IMR-90 (cell line): ENCODE data around the gene ZMIZ1. TPM values are rescaled to one million over a fixed set of nuclear protein-coding genes. Genes with fewer than 3 reads are reported as not detected.
A peak's percentile ranks its signal among the peaks of the same experiment; 100 is the strongest.

Experiments
- ATAC-seq: fragments of 200-7000 bp; cut with Tn5 transposase; 2 replicates; pipeline ENCODE4 v1.9.1; 2020; ENCODE audit warnings: low read depth, mild to moderate bottlenecking, moderate library complexity
- BruUV-seq: library from RNA; stranded (reverse); fragments of 400-500 nt; replicated peaks from 2 replicates; lab custom pipeline; 2021; lab: Mats Ljungman, UMichigan
- CTCF ChIA-PET: fragments of 300-600 bp; formaldehyde crosslinking; extraction: SDS; loops from one replicate; lab custom pipeline; 2021; ENCODE audit warnings: antibody characterized with exemption; lab: Yijun Ruan, JAX
- POLR2A ChIA-PET: fragments of 300-600 bp; sonication (Branson Sonifier 250); formaldehyde crosslinking; loops from one replicate; lab custom pipeline; 2022; ENCODE audit warnings: antibody characterized with exemption; ENCODE audit not compliant: unreplicated experiment; lab: Charles Lee
- DNase-seq: peaks from one replicate; pipeline ENCODE4 v3.0.0; 2013
- H2AFZ ChIP-seq: replicated peaks from 2 replicates; pipeline ENCODE3; 2013; ENCODE audit warnings: low read length, mild to moderate bottlenecking; ENCODE audit not compliant: poor library complexity
- H2AK5ac ChIP-seq: 2 replicates; pipeline ENCODE4 v1.6.1; 2013; ENCODE audit warnings: low read depth, low read length, inconsistent platforms
- H2AK9ac ChIP-seq: replicated peaks from 2 replicates; pipeline ENCODE3; 2013; ENCODE audit warnings: mild to moderate bottlenecking, low read depth, low read length, moderate library complexity; ENCODE audit not compliant: poor library complexity
- H2BK120ac ChIP-seq: 2 replicates; pipeline ENCODE4 v1.6.1; 2013; ENCODE audit warnings: low read depth, low read length, inconsistent platforms
- H2BK15ac ChIP-seq: 3 replicates; pipeline ENCODE4 v1.6.1; 2013; ENCODE audit warnings: low read depth, low read length, inconsistent platforms
- H2BK20ac ChIP-seq: 2 replicates; pipeline ENCODE4 v1.6.1; 2013; ENCODE audit warnings: low read depth, mild to moderate bottlenecking, inconsistent platforms, low read length, moderate library complexity
- H2BK5ac ChIP-seq: 2 replicates; pipeline ENCODE4 v1.6.1; 2013; ENCODE audit warnings: mild to moderate bottlenecking, low read depth, low read length, inconsistent platforms; ENCODE audit not compliant: poor library complexity, severe bottlenecking
- H3K14ac ChIP-seq: replicated peaks from 2 replicates; pipeline ENCODE4 v1.6.1; 2013; ENCODE audit warnings: low read depth, low read length, inconsistent platforms
- H3K18ac ChIP-seq: 2 replicates; pipeline ENCODE4 v1.6.1; 2013; ENCODE audit warnings: low read depth, low read length, control low read depth
- H3K23ac ChIP-seq: 2 replicates; pipeline ENCODE4 v1.6.1; 2013; ENCODE audit warnings: low read depth, low read length, inconsistent platforms
- H3K27ac ChIP-seq: 2 replicates; pipeline ENCODE4 v1.5.1; 2013; ENCODE audit warnings: mild to moderate bottlenecking, control low read depth, low read length; ENCODE audit not compliant: insufficient read depth
- H3K27me3 ChIP-seq: 2 replicates; pipeline ENCODE4 v1.6.1; 2013; ENCODE audit warnings: low read length; ENCODE audit not compliant: control insufficient read depth, insufficient read depth
- H3K36me3 ChIP-seq: 2 replicates; pipeline ENCODE4 v1.6.1; 2013; ENCODE audit warnings: low read length, mixed read lengths; ENCODE audit not compliant: control insufficient read depth, insufficient read depth
- H3K4ac ChIP-seq: 2 replicates; pipeline ENCODE4 v1.6.1; 2013; ENCODE audit warnings: low read depth, low read length, inconsistent platforms
- H3K4me1 ChIP-seq: 2 replicates; pipeline ENCODE4 v1.6.1; 2013; ENCODE audit warnings: low read length, mixed read lengths; ENCODE audit not compliant: control insufficient read depth, insufficient read depth
- H3K4me2 ChIP-seq: 2 replicates; pipeline ENCODE4 v1.6.1; 2013; ENCODE audit warnings: low read depth, mild to moderate bottlenecking, control low read depth, low read length, moderate library complexity
- H3K4me3 ChIP-seq: 2 replicates; pipeline ENCODE4 v1.5.1; 2013; ENCODE audit warnings: low read depth, mild to moderate bottlenecking, control low read depth, low read length, moderate library complexity; ENCODE audit not compliant: insufficient read depth
- H3K56ac ChIP-seq: 2 replicates; pipeline ENCODE4 v1.6.1; 2013; ENCODE audit warnings: low read length, inconsistent platforms; ENCODE audit not compliant: insufficient read depth; ENCODE audit errors: extremely low read depth
- H3K79me1 ChIP-seq, 2 experiments: 2 replicates each; pipeline ENCODE4 v1.6.1; 2013; ENCODE audit warnings: low read length in 2 of 2, inconsistent platforms in 1 of 2, low read depth in 1 of 2
- H3K9ac ChIP-seq: 2 replicates; pipeline ENCODE4 v1.6.1; 2013; ENCODE audit warnings: low read depth, low read length, control low read depth
- H3K9me1 ChIP-seq: 2 replicates; pipeline ENCODE4 v1.6.1; 2013; ENCODE audit warnings: low read length, inconsistent platforms; ENCODE audit not compliant: insufficient read depth
- H3K9me3 ChIP-seq: 2 replicates; pipeline ENCODE4 v1.6.1; 2013; ENCODE audit warnings: low read length; ENCODE audit not compliant: control insufficient read depth, insufficient read depth
- H4K20me1 ChIP-seq: 2 replicates; pipeline ENCODE4 v1.6.1; 2013; ENCODE audit warnings: low read length, inconsistent platforms; ENCODE audit not compliant: insufficient read depth
- H4K5ac ChIP-seq: 2 replicates; pipeline ENCODE4 v1.6.1; 2013; ENCODE audit warnings: mild to moderate bottlenecking, low read depth, low read length, control low read depth
- H4K8ac ChIP-seq, 2 experiments: 2 replicates each; pipeline ENCODE4 v1.6.1; 2013; ENCODE audit warnings: low read depth in 2 of 2, low read length in 2 of 2, control low read depth in 1 of 2, inconsistent platforms in 1 of 2
- H4K91ac ChIP-seq: 2 replicates; pipeline ENCODE4 v1.6.1; 2013; ENCODE audit warnings: low read depth, low read length, inconsistent platforms; ENCODE audit not compliant: insufficient read depth
- CEBPB ChIP-seq: IDR thresholded peaks from 2 replicates; pipeline ENCODE4 v1.6.1; 2012; ENCODE audit warnings: low read depth, low read length, improper control_type of control experiment
- RFX5 ChIP-seq: IDR thresholded peaks from 2 replicates; pipeline ENCODE4 v1.8.0; 2012; ENCODE audit warnings: low read depth, mild to moderate bottlenecking, low read length, moderate library complexity
- WGBS, 2 experiments: methylation state at CpG; one replicate each; pipeline versions ENCODE4 v1.1.5 to v1.1.7; 2013; ENCODE audit warnings: missing lambda C conversion rate in 2 of 2; ENCODE audit not compliant: insufficient read length in 1 of 2; ENCODE audit errors: extremely low coverage in 2 of 2; 5-methylcytosine and 5-hydroxymethylcytosine counted together
- dilution Hi-C: fragments of 300-500 bp; cut with HindIII; formaldehyde crosslinking; loops from one replicate; pipeline ENCODE4 v1.14.3; 2018; ENCODE audit warnings: low sequenced_read_pairs; ENCODE audit not compliant: unreplicated experiment
- in situ Hi-C: fragments of 300-500 bp; cut with MboI; formaldehyde crosslinking; loops from 3 replicates; pipeline ENCODE4 v1.14.3; 2019; ENCODE audit warnings: low sequenced_read_pairs, inconsistent platforms, mixed read lengths
- intact Hi-C: fragments of 100-400 bp; cut with micrococcal nuclease; formaldehyde crosslinking; loops from 2 replicates; pipeline ENCODE4 v1.10.0; 2022
- polyA plus RNA-seq, 3 experiments: library from polyadenylated mRNA; depleted of rRNA; stranded (reverse); fragments of >200 nt; gene quantifications; 2 replicates each; pipeline ENCODE4 v1.2.3, GENCODE V29; 2012; ENCODE audit warnings: low replicate concordance in 1 of 3
- total RNA-seq: library from RNA; depleted of rRNA; stranded (reverse); fragments of >200 nt; gene quantifications from 2 replicates; pipeline ENCODE4 v1.2.3, GENCODE V29; 2012

ZMIZ1 gene
- total and polyA plus RNA-seq, 2 of the 4 experiments (the other 2 are of a cell fraction), result 6.6 to 48.7 TPM

DNA sequence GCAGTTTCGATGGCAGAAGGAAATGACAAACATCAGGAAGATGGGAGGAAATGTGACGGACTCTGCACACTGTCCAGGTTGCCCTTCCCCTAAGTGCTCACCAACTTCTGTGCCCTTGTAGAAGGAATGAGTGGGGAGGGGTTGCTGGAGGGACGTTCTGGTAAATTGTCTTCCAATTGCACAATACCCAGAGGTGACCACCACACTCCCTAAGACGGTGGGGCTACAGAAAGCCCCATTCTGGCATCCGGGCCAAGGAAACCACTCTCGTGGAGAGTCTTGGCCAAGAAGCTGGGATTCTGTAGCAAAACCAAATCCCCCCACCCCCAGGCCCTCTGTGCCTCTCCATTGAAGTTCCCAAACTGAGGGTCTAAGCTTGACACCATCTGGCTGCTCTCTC, 37.1 kb downstream of the ZMIZ1 start:
- ATAC-seq, result no peak
- H2BK20ac ChIP-seq, result no peak overlapping the region
- no TSS peak for BruUV-seq
- no peak overlapping the region for H2BK120ac ChIP-seq
- ChIA-PET CTCF (interaction anchor here (1.3 kb wide), 1 partner anchor 125 kb away, joined by 4 read pairs; no protein-coding TSS in a partner anchor), POLR2A (no interaction called here)
- no peak overlapping the region for H4K5ac ChIP-seq
- H3K9me3 ChIP-seq, result no peaks in the 10 kb centered on the region
- H3K36me3 ChIP-seq, result peaks cover 9% of the 10 kb centered on the region
- no peak overlapping the region for H3K56ac ChIP-seq
- no peak overlapping the region for H3K4me3 ChIP-seq
- no peak overlapping the region for H3K18ac ChIP-seq
- no peak overlapping the region for H4K91ac ChIP-seq
- peaks cover 3 to 99% of the 10 kb centered on the region in 2 experiments; a peak in 3 of 4 replicates for H3K79me1 ChIP-seq
- dilution Hi-C loops (no loop called here), intact Hi-C loops (no loop called here), in situ Hi-C loops (no loop called here)
- no peak overlapping the region for H3K4ac ChIP-seq
- TF ChIP-seq CEBPB (peak; percentile 63), RFX5 (no peak)
- no peak overlapping the region for H2BK15ac ChIP-seq
- H3K27me3 ChIP-seq, result no peaks in the 10 kb centered on the region
- H4K8ac ChIP-seq, result no peak overlapping the region
- no peak overlapping the region for H2AK5ac ChIP-seq
- peaks cover 46% of the 10 kb centered on the region for H3K4me1 ChIP-seq
- no peak overlapping the region for H3K27ac ChIP-seq
- no peak overlapping the region for H3K14ac ChIP-seq
- H2AK9ac ChIP-seq, result no peak overlapping the region
- no peak overlapping the region for H2AFZ ChIP-seq
- 100% methylated on average over 1 of the region's 6 CpGs; no CpG with 5 or more reads in 1 of the 2 experiments for WGBS, 2 experiments
- H2BK5ac ChIP-seq, result no peak overlapping the region
- no peak for DNase-seq
- peaks cover 72% of the 10 kb centered on the region for H3K9me1 ChIP-seq
- H3K4me2 ChIP-seq, result no peak overlapping the region
- no peak overlapping the region for H3K9ac ChIP-seq
- no peak overlapping the region for H3K23ac ChIP-seq
- H4K20me1 ChIP-seq, result peaks cover 100% of the 10 kb centered on the region
